Measurements from ENCODE around the gene RBPJL. TPM values are rescaled to one million over a fixed set of nuclear protein-coding genes. Genes with fewer than 3 reads are reported as not detected.

Gene RBPJL
- total RNA-seq, 1 experiment from 2014 or later = not detected

- intact Hi-C loops (cut with micrococcal nuclease) = no loop called here
- BruUV-seq (replicated peaks) = no TSS peak
- TF ChIP-seq ATF3 (IDR thresholded peaks at IDR 0.05) (no peak), ZFX (IDR thresholded peaks at IDR 0.05) (no peak), YY1 (IDR thresholded peaks at IDR 0.05; ENCODE audit: extremely low read depth, insufficient replicate concordance, low read depth, low read length) (no peak), JUND (IDR thresholded peaks at IDR 0.05) (no peak), TCF7L2 (IDR thresholded peaks at IDR 0.05; ENCODE audit: borderline replicate concordance, extremely low read depth, insufficient read depth, insufficient read length) (no peak), ZBTB33 (IDR thresholded peaks at IDR 0.05; ENCODE audit: extremely low read depth, insufficient replicate concordance, low read length) (no peak), POLR2AphosphoS5 (IDR thresholded peaks at IDR 0.05; ENCODE audit: low read depth, low read length) (0 out of 2 replicates have a peak, but pooled peaks have one; percentile 8), EZH2phosphoT487 (IDR thresholded peaks at IDR 0.05; ENCODE audit: borderline replicate concordance) (no peak)
- peak overlapping the region; percentile 91 for H3K4me2 ChIP-seq (ENCODE audit: low read length)
- no peak overlapping the region for H2AFZ ChIP-seq (ENCODE audit: low read depth, low read length, poor library complexity, severe bottlenecking)
- H3K4me1 ChIP-seq (ENCODE audit: control insufficient read depth in 1 of 2, insufficient read depth in 2 of 2, low read length in 2 of 2) = peaks cover 70 to 81% of the 10 kb centered on the region in 2 experiments
- H3K27ac ChIP-seq (ENCODE audit: low read depth, low read length) = peak overlapping the region; percentile 84
- ATAC-seq = peak; percentile 0; the same call in 1 of the 2 replicates
- H3K36me3 ChIP-seq (ENCODE audit: control insufficient read depth in 1 of 2, insufficient read depth in 2 of 2, low read length in 2 of 2) = peaks cover 6 to 26% of the 10 kb centered on the region in 2 experiments; a peak in 2 of 4 replicates
- peak overlapping the region; percentile 2 to 45 for H3K4me3 ChIP-seq (replicated peaks in 1 of 2; ENCODE audit: low read depth in 1 of 2, low read length in 2 of 2)
- no peaks in the 10 kb centered on the region for H3K9me3 ChIP-seq (ENCODE audit: control insufficient read depth in 1 of 2, insufficient read depth in 1 of 2, low read depth in 1 of 2, low read length in 2 of 2)
- no peaks in the 10 kb centered on the region for H3K9me2 ChIP-seq (ENCODE audit: insufficient read depth)
- H4K20me1 ChIP-seq (ENCODE audit: insufficient read depth) = 0 out of 2 replicates have a peak, but pooled peaks cover 3% of the 10 kb centered on the region
- ChIA-PET RAD21 (ENCODE audit: low non-redundant PET in 1 of 2, low total read pairs in 2 of 2, uncharacterized antibody in 2 of 2, unreplicated experiment in 2 of 2) (interaction anchor here in 1 of 2 experiments (1.5 kb wide), 1 partner anchor 12 kb away, joined by 3 read pairs; no protein-coding TSS in a partner anchor), CTCF (interaction anchor here (1.2 to 1.5 kb wide), 3 partner anchors 27 to 98 kb away, joined by 3 to 4 read pairs (median 3); no protein-coding TSS in a partner anchor), POLR2A (interaction anchor here (0.6 to 3.8 kb wide), 3 partner anchors 8 to 85 kb away, joined by 3 to 24 read pairs (median 8); no protein-coding TSS in a partner anchor)
- peak overlapping the region; percentile 80 for H3K9ac ChIP-seq (ENCODE audit: low read length)
- H3K79me2 ChIP-seq (ENCODE audit: insufficient read depth, low read length) = peaks cover 89% of the 10 kb centered on the region
- H3K27me3 ChIP-seq (ENCODE audit: insufficient read depth, low read length) = no peaks in the 10 kb centered on the region
- DNase-seq (ENCODE audit: low read depth, low spot score) = no peak
Observed at GRCh38 chr20:45338121-45339030, 31.7 kb downstream of the RBPJL start.
